HCT116 (cell line): Measurements from ENCODE around the gene SPAG8. TPM values are rescaled to one million over a fixed set of nuclear protein-coding genes. Genes with fewer than 3 reads are reported as not detected.

Source experiments
- ATAC-seq: fragments of 200-7000 bp; cut with Tn5 transposase; 2 replicates; pipeline ENCODE4 v1.9.1; 2020; ENCODE audit warnings: mild to moderate bottlenecking, moderate library complexity
- BruUV-seq: library from RNA; stranded (reverse); fragments of 400-500 nt; replicated peaks from 2 replicates; lab custom pipeline; 2021; lab: Mats Ljungman, UMichigan
- CTCF ChIA-PET: fragments of 300-600 bp; sonication (Branson Sonifier 250); formaldehyde crosslinking; loops from one replicate; lab custom pipeline; 2021; ENCODE audit warnings: antibody characterized with exemption; lab: Charles Lee
- POLR2A ChIA-PET: fragments of 300-600, 350-600 bp; sonication (Branson Sonifier 250); formaldehyde crosslinking; loops from one replicate; lab custom pipeline; 2021; ENCODE audit warnings: antibody characterized with exemption; lab: Charles Lee
- RAD21 ChIA-PET, 2 experiments: fragments of 300-600 bp; sonication (Branson Sonifier 250); formaldehyde crosslinking; loops; one replicate each; lab custom pipeline; 2023; ENCODE audit warnings: low total read pairs in 2 of 2; ENCODE audit not compliant: uncharacterized antibody in 2 of 2, unreplicated experiment in 2 of 2, low non-redundant PET in 1 of 2; lab: Charles Lee
- DNase-seq: peaks from one replicate; pipeline ENCODE4 v3.0.0-alpha.2; 2010; ENCODE audit warnings: low read depth, low spot score
- H2AFZ ChIP-seq: fragments of 200-600 bp; shearing (Covaris generic), sonication (generic); 2 replicates; pipeline ENCODE4 v1.6.1; 2017; ENCODE audit warnings: low read depth, mixed run types, mixed read lengths, antibody characterized with exemption, low read length; ENCODE audit not compliant: poor library complexity, severe bottlenecking
- H3K27ac ChIP-seq: 2 replicates; pipeline ENCODE4 v1.5.1; 2012; ENCODE audit warnings: low read depth, low read length
- H3K27me3 ChIP-seq: fragments of 200-600 bp; sonication (generic); 2 replicates; pipeline ENCODE4 v1.6.1; 2016; ENCODE audit warnings: mixed run types, low read length, mixed read lengths; ENCODE audit not compliant: insufficient read depth
- H3K36me3 ChIP-seq, 2 experiments: fragments of 200-500 bp in 1 of 2; fragments of 200-600 bp in 1 of 2; sonication (Bioruptor generic) in 1 of 2; sonication (generic) in 1 of 2; 2 replicates each; pipeline versions ENCODE4 v1.5.1 to v1.6.1; 2014 to 2016; ENCODE audit warnings: low read length in 2 of 2, inconsistent platforms in 1 of 2, mixed read lengths in 1 of 2, mixed run types in 1 of 2; ENCODE audit not compliant: insufficient read depth in 2 of 2, control insufficient read depth in 1 of 2
- H3K4me1 ChIP-seq, 2 experiments: fragments of 200-600 bp in 1 of 2; sonication (generic) in 1 of 2; 2 replicates each; pipeline versions ENCODE4 v1.5.1 to v1.6.1; 2012 to 2017; ENCODE audit warnings: low read length in 2 of 2, inconsistent platforms in 1 of 2, mild to moderate bottlenecking in 1 of 2, mixed read lengths in 1 of 2, mixed run types in 1 of 2, moderate library complexity in 1 of 2; ENCODE audit not compliant: insufficient read depth in 2 of 2, control insufficient read depth in 1 of 2
- H3K4me2 ChIP-seq: fragments of 200-600 bp; sonication (generic); 2 replicates; pipeline ENCODE4 v1.6.1; 2017; ENCODE audit warnings: mixed run types, low read length, mixed read lengths
- H3K4me3 ChIP-seq, 2 experiments: fragments of 200-600 bp in 1 of 2; sonication (generic) in 1 of 2; replicated peaks in 1 of 2; 2 replicates each; pipeline ENCODE4 v1.5.1; 2011 to 2016; ENCODE audit warnings: low read length in 2 of 2, control low read depth in 1 of 2, low read depth in 1 of 2, mild to moderate bottlenecking in 1 of 2, mixed read lengths in 1 of 2, mixed run types in 1 of 2
- H3K79me2 ChIP-seq: fragments of 200-600 bp; sonication (generic); 2 replicates; pipeline ENCODE4 v1.6.1; 2017; ENCODE audit warnings: mild to moderate bottlenecking, mixed run types, low read length, moderate library complexity, mixed read lengths; ENCODE audit not compliant: insufficient read depth
- H3K9ac ChIP-seq: fragments of 200-600 bp; sonication (generic); 2 replicates; pipeline ENCODE4 v1.6.1; 2016; ENCODE audit warnings: low read length, mixed read lengths
- H3K9me2 ChIP-seq: fragments of 200-600 bp; sonication (generic), shearing (Covaris generic); 2 replicates; pipeline ENCODE4 v1.6.1; 2017; ENCODE audit warnings: mixed run types, mild to moderate bottlenecking, moderate library complexity; ENCODE audit not compliant: insufficient read depth
- H3K9me3 ChIP-seq, 2 experiments: fragments of 200-500 bp in 1 of 2; fragments of 200-600 bp in 1 of 2; sonication (Bioruptor generic) in 1 of 2; sonication (generic) in 1 of 2; 2 replicates each; pipeline ENCODE4 v1.6.1; 2014 to 2017; ENCODE audit warnings: low read length in 2 of 2, mixed read lengths in 2 of 2, inconsistent platforms in 1 of 2, low read depth in 1 of 2, mild to moderate bottlenecking in 1 of 2, mixed run types in 1 of 2, moderate library complexity in 1 of 2; ENCODE audit not compliant: control insufficient read depth in 1 of 2, insufficient read depth in 1 of 2
- H4K20me1 ChIP-seq: fragments of 200-600 bp; sonication (generic), shearing (Covaris generic); 2 replicates; pipeline ENCODE4 v1.6.1; 2017; ENCODE audit warnings: mixed run types, mild to moderate bottlenecking, moderate library complexity; ENCODE audit not compliant: insufficient read depth
- CBX3 ChIP-seq: IDR thresholded peaks from 2 replicates; pipeline ENCODE4 v1.6.1; 2012; ENCODE audit warnings: low read depth
- CEBPB ChIP-seq: IDR thresholded peaks from 2 replicates; pipeline ENCODE4 v1.6.1; 2012; ENCODE audit warnings: low read depth
- CTCF ChIP-seq, 3 experiments: fragments of 200-600 bp in 1 of 3; sonication (generic) in 1 of 3; IDR thresholded peaks in 2 of 3; conservative IDR thresholded peaks in 1 of 3; 2 replicates each; pipeline ENCODE4 v1.5.1; 2012 to 2017; ENCODE audit warnings: low read depth in 2 of 3, low read length in 2 of 3, antibody characterized with exemption in 1 of 3, borderline replicate concordance in 1 of 3, control low read depth in 1 of 3, mild to moderate bottlenecking in 1 of 3, mixed read lengths in 1 of 3, mixed run types in 1 of 3, moderate library complexity in 1 of 3; ENCODE audit not compliant: insufficient read depth in 1 of 3
- ELF1 ChIP-seq: IDR thresholded peaks from 2 replicates; pipeline ENCODE4 v1.6.1; 2012; ENCODE audit warnings: low read depth, borderline replicate concordance
- EZH2phosphoT487 ChIP-seq: fragments of 200-600 bp; IDR thresholded peaks from 2 replicates; pipeline ENCODE4 v1.6.1; 2018; ENCODE audit warnings: antibody characterized with exemption, borderline replicate concordance
- FOSL1 ChIP-seq: IDR thresholded peaks from 2 replicates; pipeline ENCODE4 v1.6.1; 2012; ENCODE audit warnings: low read depth
- ZBTB33 ChIP-seq: IDR thresholded peaks from 2 replicates; pipeline ENCODE4 v1.6.1; 2011; ENCODE audit warnings: mild to moderate bottlenecking, low read length, moderate library complexity; ENCODE audit not compliant: insufficient replicate concordance; ENCODE audit errors: extremely low read depth
- ZNF274 ChIP-seq: fragments of 200-500 bp; sonication (Bioruptor generic); IDR thresholded peaks from 2 replicates; pipeline ENCODE4 v1.6.1; 2014; ENCODE audit warnings: mild to moderate bottlenecking, low read depth, low read length, inconsistent platforms
- intact Hi-C: fragments of 100-400 bp; cut with micrococcal nuclease; formaldehyde crosslinking; loops from 2 replicates; pipeline ENCODE4 v1.10.0; 2022
- total RNA-seq: library from RNA; stranded (reverse); gene quantifications from one replicate; pipeline ENCODE4 v1.2.1, GENCODE V29; 2021; ENCODE audit not compliant: unreplicated experiment

The SPAG8 gene
- total RNA-seq, 1 experiment from 2014 or later = 0.39 TPM

DNA sequence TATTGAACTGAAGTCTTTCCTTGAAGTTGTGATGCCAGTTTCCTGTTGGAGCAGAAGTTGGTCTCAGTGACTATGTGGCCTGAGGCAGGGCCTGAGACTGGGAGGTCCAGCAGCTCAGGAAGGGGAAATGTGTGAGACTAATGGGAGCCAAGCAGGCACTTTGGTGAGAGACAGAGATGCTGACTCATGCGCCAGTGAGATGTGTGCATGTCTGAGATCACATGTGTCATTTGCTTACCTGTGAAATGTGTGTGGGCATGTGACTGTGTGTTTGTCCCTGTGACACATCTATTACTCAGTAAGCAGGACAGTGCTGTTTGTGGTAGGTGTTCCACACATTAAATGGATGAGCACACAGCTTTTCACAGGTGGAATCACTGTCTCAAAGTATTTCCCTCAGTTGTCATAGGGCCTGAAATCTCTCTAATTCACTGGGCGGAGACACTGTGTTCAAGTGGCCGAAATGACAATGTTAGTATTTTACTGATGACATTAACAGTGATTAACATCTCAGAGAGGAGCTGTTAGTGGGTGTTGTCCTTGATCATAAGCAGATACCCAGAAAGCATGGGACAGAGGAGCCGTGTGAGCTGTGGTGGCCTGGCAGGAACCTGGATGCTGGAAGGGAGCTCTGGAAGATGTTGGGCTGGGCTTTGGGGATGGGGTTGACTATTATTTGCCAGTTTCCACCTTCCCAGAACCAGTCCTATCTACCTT is 13.2 kb downstream of the SPAG8 start:
- Histone ChIP-seq H3K27me3 (no peaks in the 10 kb centered on the region), H3K9ac (no peak overlapping the region), H3K4me2 (peak overlapping the region; percentile 6; the same call in 1 of the 2 replicates), H3K4me1 (peaks cover 0 to 27% of the 10 kb centered on the region in 2 experiments; a peak in 2 of 4 replicates), H3K9me3 (no peaks in the 10 kb centered on the region), H3K4me3 (no peak overlapping the region), H3K79me2 (no peaks in the 10 kb centered on the region), H4K20me1 (no peaks in the 10 kb centered on the region)
- peak; percentile 38; the same call in 1 of the 2 replicates for ATAC-seq
- no peak for DNase-seq
- POLR2A ChIA-PET = interaction anchor here (1.0 kb wide), 1 partner anchor 10 kb away, joined by 4 read pairs; no protein-coding TSS in a partner anchor
- intact Hi-C loops = no loop called here
- TF ChIP-seq FOSL1 (0 out of 2 replicates have a peak, but pooled peaks have one; percentile 3), CBX3 (no peak), ZNF274 (no peak), CTCF (IDR thresholded peaks at IDR 0.05 in 2 of 3, conservative IDR thresholded peaks at IDR 0.05 in 1 of 3; ENCODE audit: borderline replicate concordance in 1 of 3, insufficient read depth in 1 of 3, low read depth in 2 of 3, low read length in 2 of 3) (no peak), CEBPB (no peak), ELF1 (no peak), ZBTB33 (no peak), EZH2phosphoT487 (no peak)
- TF ChIP-seq, all 23 proteins: peak for 1
- 0 out of 4 replicates have a peak, but pooled peaks cover 0 to 7% of the 10 kb centered on the region in 2 experiments for H3K36me3 ChIP-seq
- RAD21 ChIA-PET = no interaction called here
- no TSS peak for BruUV-seq
- CTCF ChIA-PET = interaction anchor here (1.0 to 1.8 kb wide), 3 partner anchors 9 to 83 kb away, joined by 3 to 8 read pairs (median 7); no protein-coding TSS in a partner anchor
- no peak overlapping the region for H3K27ac ChIP-seq
- H3K9me2 ChIP-seq = no peaks in the 10 kb centered on the region
- no peak overlapping the region for H2AFZ ChIP-seq
